ENCODE measurements around the gene TRAK2.
"Not testable (repeated sequence)": the region's sequence is repeated elsewhere in the genome, so short reads cannot be mapped to it uniquely, and the experiment has no call there.

Gene TRAK2

GRCh38 chr2:201415149-201415548 is 36.1 kb downstream of the TRAK2 start:
- no peak for DNase-seq (ENCODE audit: low read depth)

- DNase-seq (ENCODE audit: low read depth): no peak
These were observed 36.9 kb downstream of the TRAK2 start for GRCh38 chr2:201414099-201415023.

GRCh38 chr2:201413552-201413951 is 37.7 kb downstream of the TRAK2 start:
- DNase-seq (ENCODE audit: low read depth): no peak

- no peak for DNase-seq (ENCODE audit: low read depth)
These were observed 38.1 kb downstream of the TRAK2 start for GRCh38 chr2:201413143-201413542.

GRCh38 chr2:201411421-201411820 is 39.8 kb downstream of the TRAK2 start:
- DNase-seq (ENCODE audit: low read depth): no peak

- no peak for DNase-seq (ENCODE audit: low read depth)
These were observed 42.3 kb downstream of the TRAK2 start for GRCh38 chr2:201408931-201409330.

GRCh38 chr2:201407265-201407664 is 44.0 kb downstream of the TRAK2 start:
- DNase-seq (ENCODE audit: low read depth): no peak

GRCh38 chr2:201406077-201406662 is 45.1 kb downstream of the TRAK2 start:
- DNase-seq (ENCODE audit: low read depth): no peak

GRCh38 chr2:201404699-201405280 is 46.5 kb downstream of the TRAK2 start:
- DNase-seq (ENCODE audit: low read depth): no peak

- no peak for DNase-seq (ENCODE audit: low read depth)
These were observed 47.4 kb downstream of the TRAK2 start for GRCh38 chr2:201403880-201404279.

GRCh38 chr2:201402651-201403562 is 48.4 kb downstream of the TRAK2 start:
- DNase-seq (ENCODE audit: low read depth): no peak

GRCh38 chr2:201401815-201402214 is 49.4 kb downstream of the TRAK2 start:
- no peak for DNase-seq (ENCODE audit: low read depth)

- no peak for DNase-seq (ENCODE audit: low read depth)
These were observed 54.7 kb downstream of the TRAK2 start for GRCh38 chr2:201396595-201396994.

GRCh38 chr2:201383136-201383535 is 68.1 kb downstream of the TRAK2 start:
- no peak for DNase-seq (ENCODE audit: low read depth)

GRCh38 chr2:201378496-201379397 is 72.5 kb downstream of the TRAK2 start:
- no peak for DNase-seq (ENCODE audit: low read depth)

GRCh38 chr2:201377218-201377617 is 74.0 kb downstream of the TRAK2 start:
- DNase-seq (ENCODE audit: low read depth): no peak

GRCh38 chr2:201369775-201370174 is 81.5 kb downstream of the TRAK2 start:
- DNase-seq (ENCODE audit: low read depth): no peak

GRCh38 chr2:201369318-201369717 is 81.9 kb downstream of the TRAK2 start:
- DNase-seq (ENCODE audit: low read depth): not testable (repeated sequence)

- no peak for DNase-seq (ENCODE audit: low read depth)
These were observed 85.1 kb downstream of the TRAK2 start for GRCh38 chr2:201366146-201366545.

GRCh38 chr2:201363857-201364560 is 87.2 kb downstream of the TRAK2 start:
- no peak for DNase-seq (ENCODE audit: low read depth)
